Hepatocyte (in vitro differentiated cells): Measurements from ENCODE around the gene DPEP2NB. TPM values are rescaled to one million over a fixed set of nuclear protein-coding genes. Genes with fewer than 3 reads are reported as not detected.
A peak's percentile ranks its signal among the peaks of the same experiment; 100 is the strongest.

Experiments
- DNase-seq: peaks from one replicate; pipeline ENCODE4 v3.0.0-alpha.2; 2016; ENCODE audit warnings: low spot score
- H2AFZ ChIP-seq: fragments of 200-600 bp; sonication (generic); 2 replicates; pipeline ENCODE4 v1.6.0; 2016; ENCODE audit warnings: antibody characterized with exemption, mild to moderate bottlenecking
- H3K27ac ChIP-seq: fragments of 200-600 bp; sonication (generic); 2 replicates; pipeline ENCODE4 v1.5.1; 2016; ENCODE audit warnings: mild to moderate bottlenecking
- H3K27me3 ChIP-seq: fragments of 200-600 bp; sonication (generic); 2 replicates; pipeline ENCODE4 v1.6.1; 2016
- H3K36me3 ChIP-seq: fragments of 200-600 bp; sonication (generic); replicated peaks from 2 replicates; pipeline ENCODE4 v1.5.1; 2016; ENCODE audit warnings: low read depth; ENCODE audit not compliant: insufficient read depth
- H3K4me1 ChIP-seq: fragments of 200-600 bp; sonication (generic); 2 replicates; pipeline ENCODE4 v1.5.1; 2016; ENCODE audit warnings: mild to moderate bottlenecking, moderate library complexity; ENCODE audit not compliant: insufficient read depth
- H3K4me2 ChIP-seq: fragments of 200-600 bp; sonication (generic); 2 replicates; pipeline ENCODE4 v1.6.0; 2016
- H3K4me3 ChIP-seq: fragments of 200-600 bp; sonication (generic); 2 replicates; pipeline ENCODE4 v1.5.1; 2016; ENCODE audit warnings: mild to moderate bottlenecking
- H3K79me2 ChIP-seq: fragments of 200-600 bp; sonication (generic); 2 replicates; pipeline ENCODE4 v1.6.0; 2017; ENCODE audit warnings: mild to moderate bottlenecking
- H3K9me2 ChIP-seq: fragments of 200-600 bp; sonication (generic); replicated peaks from 2 replicates; pipeline ENCODE4 v1.6.0; 2017; ENCODE audit warnings: mild to moderate bottlenecking; ENCODE audit not compliant: insufficient read depth
- H3K9me3 ChIP-seq: fragments of 200-600 bp; sonication (generic); 2 replicates; pipeline ENCODE4 v1.5.1; 2016; ENCODE audit warnings: low read depth, mild to moderate bottlenecking
- H4K20me1 ChIP-seq: fragments of 200-600 bp; sonication (generic); 2 replicates; pipeline ENCODE4 v1.6.0; 2016; ENCODE audit warnings: mild to moderate bottlenecking; ENCODE audit not compliant: insufficient read depth, poor library complexity, severe bottlenecking
- CTCF ChIP-seq: fragments of 200-600 bp; sonication (generic); IDR thresholded peaks from 2 replicates; pipeline ENCODE4 v1.5.1; 2016; ENCODE audit warnings: antibody characterized with exemption, mild to moderate bottlenecking; ENCODE audit not compliant: poor library complexity
- EZH2 ChIP-seq: fragments of 200-600 bp; sonication (generic); IDR thresholded peaks from 2 replicates; pipeline ENCODE4 v1.6.1; 2016; ENCODE audit warnings: antibody characterized with exemption, mild to moderate bottlenecking, borderline replicate concordance
- EZH2phosphoT487 ChIP-seq: fragments of 200-600 bp; sonication (generic); IDR thresholded peaks from one replicate; pipeline ENCODE4 v1.6.1; 2018; ENCODE audit warnings: antibody characterized with exemption, mild to moderate bottlenecking, low read depth, moderate library complexity; ENCODE audit not compliant: unreplicated experiment, severe bottlenecking
- WGBS: methylation state at CpG from one replicate; pipeline ENCODE4 v1.1.6; 2016; ENCODE audit warnings: low lambda C conversion rate; ENCODE audit errors: missing lambda C conversion rate; 5-methylcytosine and 5-hydroxymethylcytosine counted together
- polyA plus RNA-seq: library from polyadenylated mRNA; unstranded; fragments of >200 nt; fragmentation: Nextera tagmentation; extraction: Ambion mirVana; gene quantifications from 2 replicates; pipeline ENCODE4 v1.2.1, GENCODE V29; 2016
- total RNA-seq: library from RNA; depleted of rRNA; stranded (reverse); fragments of >200 nt; gene quantifications from 2 replicates; pipeline ENCODE4 v1.2.3, GENCODE V29; 2014

Gene DPEP2NB
- total and polyA plus RNA-seq, 2 experiments from 2014 or later, result not detected

GRCh38 chr16:68041783-68042182 lies 26.1 kb upstream of the DPEP2NB start:
- Histone ChIP-seq H3K79me2 (no peaks in the 10 kb centered on the region), H3K9me3 (no peaks in the 10 kb centered on the region), H3K4me1 (no peaks in the 10 kb centered on the region), H2AFZ (no peak overlapping the region), H3K9me2 (no peaks in the 10 kb centered on the region), H3K27me3 (no peaks in the 10 kb centered on the region), H3K4me2 (no peak overlapping the region), H3K27ac (no peak overlapping the region), H3K36me3 (no peaks in the 10 kb centered on the region), H4K20me1 (no peaks in the 10 kb centered on the region), H3K4me3 (no peak overlapping the region)
- TF ChIP-seq CTCF, result no peak
- TF ChIP-seq EZH2phosphoT487, result no peak
- TF ChIP-seq EZH2, result no peak
- 85% methylated on average over 2 of the region's 2 CpGs for WGBS
- DNase-seq, result no peak

GRCh38 chr16:68040506-68041288 lies 25.0 kb upstream of the DPEP2NB start:
- Histone ChIP-seq H4K20me1 (no peaks in the 10 kb centered on the region), H3K4me1 (no peaks in the 10 kb centered on the region), H3K4me2 (no peak overlapping the region), H3K4me3 (no peak overlapping the region), H3K27me3 (no peaks in the 10 kb centered on the region), H2AFZ (no peak overlapping the region), H3K79me2 (no peaks in the 10 kb centered on the region), H3K36me3 (no peaks in the 10 kb centered on the region), H3K9me2 (no peaks in the 10 kb centered on the region), H3K27ac (no peak overlapping the region), H3K9me3 (no peaks in the 10 kb centered on the region)
- DNase-seq, result peak; percentile 85
- WGBS, result 72% methylated on average over 14 of the region's 14 CpGs
- TF ChIP-seq CTCF, result peak; percentile 83
- TF ChIP-seq EZH2phosphoT487, result no peak
- TF ChIP-seq EZH2, result no peak

GRCh38 chr16:68037841-68038597 lies 22.3 kb upstream of the DPEP2NB start:
- no peak overlapping the region for H3K27ac ChIP-seq
- WGBS, result 96% methylated on average over 9 of the region's 9 CpGs
- no peak for TF ChIP-seq EZH2
- TF ChIP-seq CTCF, result no peak
- TF ChIP-seq EZH2phosphoT487, result no peak

More at GRCh38 chr16:68037841-68038597, 22.3 kb upstream of the DPEP2NB start:
- Histone ChIP-seq H3K4me1 (no peaks in the 10 kb centered on the region), H2AFZ (no peak overlapping the region), H3K36me3 (no peaks in the 10 kb centered on the region), H3K79me2 (no peaks in the 10 kb centered on the region), H3K4me3 (no peak overlapping the region), H3K9me3 (no peaks in the 10 kb centered on the region), H3K9me2 (no peaks in the 10 kb centered on the region), H3K27me3 (no peaks in the 10 kb centered on the region), H4K20me1 (no peaks in the 10 kb centered on the region), H3K4me2 (no peak overlapping the region)
- no peak for DNase-seq
